HCT116 (cell line): ENCODE results near the gene ZNF628. TPM values are rescaled to one million over a fixed set of nuclear protein-coding genes. Genes with fewer than 3 reads are reported as not detected.

Experiments used
- ATAC-seq: fragments of 200-7000 bp; cut with Tn5 transposase; 2 replicates; pipeline ENCODE4 v1.9.1; 2020; ENCODE audit warnings: mild to moderate bottlenecking, moderate library complexity
- BruUV-seq: library from RNA; stranded (reverse); fragments of 400-500 nt; replicated peaks from 2 replicates; lab custom pipeline; 2021; lab: Mats Ljungman, UMichigan
- CTCF ChIA-PET: fragments of 300-600 bp; sonication (Branson Sonifier 250); formaldehyde crosslinking; loops from one replicate; lab custom pipeline; 2021; ENCODE audit warnings: antibody characterized with exemption; lab: Charles Lee
- POLR2A ChIA-PET: fragments of 300-600, 350-600 bp; sonication (Branson Sonifier 250); formaldehyde crosslinking; loops from one replicate; lab custom pipeline; 2021; ENCODE audit warnings: antibody characterized with exemption; lab: Charles Lee
- RAD21 ChIA-PET, 2 experiments: fragments of 300-600 bp; sonication (Branson Sonifier 250); formaldehyde crosslinking; loops; one replicate each; lab custom pipeline; 2023; ENCODE audit warnings: low total read pairs in 2 of 2; ENCODE audit not compliant: uncharacterized antibody in 2 of 2, unreplicated experiment in 2 of 2, low non-redundant PET in 1 of 2; lab: Charles Lee
- DNase-seq: peaks from one replicate; pipeline ENCODE4 v3.0.0-alpha.2; 2010; ENCODE audit warnings: low read depth, low spot score
- H2AFZ ChIP-seq: fragments of 200-600 bp; shearing (Covaris generic), sonication (generic); 2 replicates; pipeline ENCODE4 v1.6.1; 2017; ENCODE audit warnings: low read depth, mixed run types, mixed read lengths, antibody characterized with exemption, low read length; ENCODE audit not compliant: poor library complexity, severe bottlenecking
- H3K27ac ChIP-seq: 2 replicates; pipeline ENCODE4 v1.5.1; 2012; ENCODE audit warnings: low read depth, low read length
- H3K27me3 ChIP-seq: fragments of 200-600 bp; sonication (generic); 2 replicates; pipeline ENCODE4 v1.6.1; 2016; ENCODE audit warnings: mixed run types, low read length, mixed read lengths; ENCODE audit not compliant: insufficient read depth
- H3K36me3 ChIP-seq, 2 experiments: fragments of 200-500 bp in 1 of 2; fragments of 200-600 bp in 1 of 2; sonication (Bioruptor generic) in 1 of 2; sonication (generic) in 1 of 2; 2 replicates each; pipeline versions ENCODE4 v1.5.1 to v1.6.1; 2014 to 2016; ENCODE audit warnings: low read length in 2 of 2, inconsistent platforms in 1 of 2, mixed read lengths in 1 of 2, mixed run types in 1 of 2; ENCODE audit not compliant: insufficient read depth in 2 of 2, control insufficient read depth in 1 of 2
- H3K4me1 ChIP-seq, 2 experiments: fragments of 200-600 bp in 1 of 2; sonication (generic) in 1 of 2; 2 replicates each; pipeline versions ENCODE4 v1.5.1 to v1.6.1; 2012 to 2017; ENCODE audit warnings: low read length in 2 of 2, inconsistent platforms in 1 of 2, mild to moderate bottlenecking in 1 of 2, mixed read lengths in 1 of 2, mixed run types in 1 of 2, moderate library complexity in 1 of 2; ENCODE audit not compliant: insufficient read depth in 2 of 2, control insufficient read depth in 1 of 2
- H3K4me2 ChIP-seq: fragments of 200-600 bp; sonication (generic); 2 replicates; pipeline ENCODE4 v1.6.1; 2017; ENCODE audit warnings: mixed run types, low read length, mixed read lengths
- H3K4me3 ChIP-seq, 2 experiments: fragments of 200-600 bp in 1 of 2; sonication (generic) in 1 of 2; replicated peaks in 1 of 2; 2 replicates each; pipeline ENCODE4 v1.5.1; 2011 to 2016; ENCODE audit warnings: low read length in 2 of 2, control low read depth in 1 of 2, low read depth in 1 of 2, mild to moderate bottlenecking in 1 of 2, mixed read lengths in 1 of 2, mixed run types in 1 of 2
- H3K79me2 ChIP-seq: fragments of 200-600 bp; sonication (generic); 2 replicates; pipeline ENCODE4 v1.6.1; 2017; ENCODE audit warnings: mild to moderate bottlenecking, mixed run types, low read length, moderate library complexity, mixed read lengths; ENCODE audit not compliant: insufficient read depth
- H3K9ac ChIP-seq: fragments of 200-600 bp; sonication (generic); 2 replicates; pipeline ENCODE4 v1.6.1; 2016; ENCODE audit warnings: low read length, mixed read lengths
- H3K9me2 ChIP-seq: fragments of 200-600 bp; sonication (generic), shearing (Covaris generic); 2 replicates; pipeline ENCODE4 v1.6.1; 2017; ENCODE audit warnings: mixed run types, mild to moderate bottlenecking, moderate library complexity; ENCODE audit not compliant: insufficient read depth
- H3K9me3 ChIP-seq, 2 experiments: fragments of 200-500 bp in 1 of 2; fragments of 200-600 bp in 1 of 2; sonication (Bioruptor generic) in 1 of 2; sonication (generic) in 1 of 2; 2 replicates each; pipeline ENCODE4 v1.6.1; 2014 to 2017; ENCODE audit warnings: low read length in 2 of 2, mixed read lengths in 2 of 2, inconsistent platforms in 1 of 2, low read depth in 1 of 2, mild to moderate bottlenecking in 1 of 2, mixed run types in 1 of 2, moderate library complexity in 1 of 2; ENCODE audit not compliant: control insufficient read depth in 1 of 2, insufficient read depth in 1 of 2
- H4K20me1 ChIP-seq: fragments of 200-600 bp; sonication (generic), shearing (Covaris generic); 2 replicates; pipeline ENCODE4 v1.6.1; 2017; ENCODE audit warnings: mixed run types, mild to moderate bottlenecking, moderate library complexity; ENCODE audit not compliant: insufficient read depth
- EGR1 ChIP-seq: IDR thresholded peaks from 2 replicates; pipeline ENCODE4 v1.6.1; 2012; ENCODE audit warnings: low read depth
- ELF1 ChIP-seq: IDR thresholded peaks from 2 replicates; pipeline ENCODE4 v1.6.1; 2012; ENCODE audit warnings: low read depth, borderline replicate concordance
- EZH2 ChIP-seq: fragments of 200-600 bp; sonication (generic); IDR thresholded peaks from 2 replicates; pipeline ENCODE4 v1.6.1; 2017; ENCODE audit warnings: antibody characterized with exemption, mixed run types
- FOSL1 ChIP-seq: IDR thresholded peaks from 2 replicates; pipeline ENCODE4 v1.6.1; 2012; ENCODE audit warnings: low read depth
- JUND ChIP-seq: IDR thresholded peaks from 2 replicates; pipeline ENCODE4 v1.6.1; 2012
- MAX ChIP-seq: IDR thresholded peaks from 2 replicates; pipeline ENCODE4 v1.6.1; 2012
- POLR2AphosphoS5 ChIP-seq: IDR thresholded peaks from 2 replicates; pipeline ENCODE4 v1.6.1; 2011; ENCODE audit warnings: mild to moderate bottlenecking, low read depth, low read length, moderate library complexity
- RAD21 ChIP-seq: IDR thresholded peaks from 2 replicates; pipeline ENCODE4 v1.6.1; 2012; ENCODE audit warnings: low read depth, mild to moderate bottlenecking
- SIN3A ChIP-seq: IDR thresholded peaks from 2 replicates; pipeline ENCODE4 v1.6.1; 2012; ENCODE audit warnings: low read depth
- SP1 ChIP-seq: IDR thresholded peaks from 2 replicates; pipeline ENCODE4 v1.6.1; 2012; ENCODE audit warnings: low read depth
- ZFX ChIP-seq: fragments of 450-650 bp; IDR thresholded peaks from 2 replicates; pipeline ENCODE4 v1.6.1; 2017
- ZNF274 ChIP-seq: fragments of 200-500 bp; sonication (Bioruptor generic); IDR thresholded peaks from 2 replicates; pipeline ENCODE4 v1.6.1; 2014; ENCODE audit warnings: mild to moderate bottlenecking, low read depth, low read length, inconsistent platforms
- intact Hi-C: fragments of 100-400 bp; cut with micrococcal nuclease; formaldehyde crosslinking; loops from 2 replicates; pipeline ENCODE4 v1.10.0; 2022
- total RNA-seq: library from RNA; stranded (reverse); gene quantifications from one replicate; pipeline ENCODE4 v1.2.1, GENCODE V29; 2021; ENCODE audit not compliant: unreplicated experiment
- TF ChIP-seq, protein P1 (sequence below): IDR thresholded peaks from 2 replicates; pipeline ENCODE4 v1.6.1; 2012; ENCODE audit warnings: low read depth
- TF ChIP-seq, protein P2 (sequence below): IDR thresholded peaks from 2 replicates; pipeline ENCODE4 v1.6.1; 2011; ENCODE audit warnings: mild to moderate bottlenecking, low read length, moderate library complexity; ENCODE audit not compliant: insufficient replicate concordance; ENCODE audit errors: extremely low read depth

Gene ZNF628
- total RNA-seq, 1 experiment from 2014 or later, result 14.9 TPM

- H3K4me2 ChIP-seq, result peak overlapping the region; percentile 67
- peak overlapping the region; percentile 42 for H3K9ac ChIP-seq
- H2AFZ ChIP-seq, result no peak overlapping the region
- CTCF ChIA-PET, result interaction anchor here (0.7 to 2.3 kb wide), 10 partner anchors 8 to 302 kb away, joined by 3 to 17 read pairs (median 4); partner anchors contain the start of genes DNAAF3, ZNF628 and ZNF865
- DNase-seq (no peak), ATAC-seq (peak; percentile 33)
- H3K36me3 ChIP-seq, result peaks cover 0 to 11% of the 10 kb centered on the region in 2 experiments; a peak in 2 of 4 replicates
- RAD21 ChIA-PET, result interaction anchor here (0.8 to 1.1 kb wide), 2 partner anchors 36 kb away, joined by 3 read pairs; no protein-coding TSS in a partner anchor
- H3K4me3 ChIP-seq, result no peak overlapping the region
- POLR2A ChIA-PET, result interaction anchor here (1.1 to 1.5 kb wide), 2 partner anchors 138 to 156 kb away, joined by 3 to 4 read pairs; partner anchors contain the start of gene ZNF784
- H3K27ac ChIP-seq, result peak overlapping the region; percentile 24; the same call in 1 of the 2 replicates
- no peak for TF ChIP-seq EZH2
- no peak for TF ChIP-seq RAD21
- TF ChIP-seq MAX, result peak; percentile 18; the same call in 1 of the 2 replicates
- no peak for TF ChIP-seq SP1
- no peak for TF ChIP-seq FOSL1
- TF ChIP-seq POLR2AphosphoS5, result peak; percentile 14
- no peak for TF ChIP-seq ZFX
- peaks cover 13 to 36% of the 10 kb centered on the region in 2 experiments; a peak in 3 of 4 replicates for H3K4me1 ChIP-seq
- intact Hi-C loops, result no loop called here
- no peaks in the 10 kb centered on the region for H3K9me3 ChIP-seq
- H3K9me2 ChIP-seq, result no peaks in the 10 kb centered on the region
- no peaks in the 10 kb centered on the region for H3K27me3 ChIP-seq
- BruUV-seq, result no TSS peak
- H4K20me1 ChIP-seq, result no peaks in the 10 kb centered on the region
- H3K79me2 ChIP-seq, result peaks cover 28% of the 10 kb centered on the region
These were observed 8.4 kb upstream of the ZNF628 start for GRCh38 chr19:55468054-55468393.

DNA sequence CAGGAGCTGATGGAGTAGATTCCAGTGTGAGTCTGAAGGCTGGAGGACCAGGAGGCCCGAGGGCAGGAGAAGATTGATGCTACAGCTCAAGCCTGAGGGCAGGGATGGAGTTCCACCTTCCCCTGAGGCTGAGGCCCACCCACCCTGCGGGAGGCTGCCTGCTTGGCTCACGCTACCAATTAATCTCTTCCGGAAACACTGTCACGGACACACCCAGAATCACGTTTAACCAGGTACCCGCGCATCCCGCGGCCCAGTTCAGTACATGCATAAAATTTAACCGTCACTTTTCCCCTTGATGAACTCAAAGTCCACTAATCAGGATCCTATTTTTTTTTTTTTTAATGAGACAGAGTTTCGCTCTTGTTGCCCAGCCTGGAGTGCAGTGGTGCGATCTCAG, 5.2 kb upstream of the ZNF628 start:
- no peak for ATAC-seq
- POLR2A ChIA-PET, result interaction anchor here (0.6 to 1.8 kb wide), 2 partner anchors 10 to 1002 kb away, joined by 3 to 4 read pairs; partner anchors contain the start of gene ISOC2
- Histone ChIP-seq H3K79me2 (peaks cover 28% of the 10 kb centered on the region), H3K4me1 (peaks cover 38 to 60% of the 10 kb centered on the region in 2 experiments), H3K4me3 (peak overlapping the region; percentile 54 to 76; a peak in 3 of 4 replicates), H4K20me1 (no peaks in the 10 kb centered on the region), H3K36me3 (peaks cover 0 to 11% of the 10 kb centered on the region in 2 experiments; a peak in 2 of 4 replicates), H2AFZ (no peak overlapping the region), H3K9me2 (no peaks in the 10 kb centered on the region), H3K27ac (peak overlapping the region; percentile 17), H3K9ac (peak overlapping the region; percentile 90), H3K4me2 (peak overlapping the region; percentile 87), H3K9me3 (no peaks in the 10 kb centered on the region), H3K27me3 (no peaks in the 10 kb centered on the region)
- intact Hi-C loops, result no loop called here
- CTCF ChIA-PET, result interaction anchor here (1.2 kb wide), 1 partner anchor 33 kb away, joined by 4 read pairs; no protein-coding TSS in a partner anchor
- TF ChIP-seq JUND (no peak), FOSL1 (no peak), EGR1 (no peak), ELF1 (no peak), MAX (no peak), SIN3A (no peak), ZNF274 (no peak)
- TF ChIP-seq, protein P1, sequence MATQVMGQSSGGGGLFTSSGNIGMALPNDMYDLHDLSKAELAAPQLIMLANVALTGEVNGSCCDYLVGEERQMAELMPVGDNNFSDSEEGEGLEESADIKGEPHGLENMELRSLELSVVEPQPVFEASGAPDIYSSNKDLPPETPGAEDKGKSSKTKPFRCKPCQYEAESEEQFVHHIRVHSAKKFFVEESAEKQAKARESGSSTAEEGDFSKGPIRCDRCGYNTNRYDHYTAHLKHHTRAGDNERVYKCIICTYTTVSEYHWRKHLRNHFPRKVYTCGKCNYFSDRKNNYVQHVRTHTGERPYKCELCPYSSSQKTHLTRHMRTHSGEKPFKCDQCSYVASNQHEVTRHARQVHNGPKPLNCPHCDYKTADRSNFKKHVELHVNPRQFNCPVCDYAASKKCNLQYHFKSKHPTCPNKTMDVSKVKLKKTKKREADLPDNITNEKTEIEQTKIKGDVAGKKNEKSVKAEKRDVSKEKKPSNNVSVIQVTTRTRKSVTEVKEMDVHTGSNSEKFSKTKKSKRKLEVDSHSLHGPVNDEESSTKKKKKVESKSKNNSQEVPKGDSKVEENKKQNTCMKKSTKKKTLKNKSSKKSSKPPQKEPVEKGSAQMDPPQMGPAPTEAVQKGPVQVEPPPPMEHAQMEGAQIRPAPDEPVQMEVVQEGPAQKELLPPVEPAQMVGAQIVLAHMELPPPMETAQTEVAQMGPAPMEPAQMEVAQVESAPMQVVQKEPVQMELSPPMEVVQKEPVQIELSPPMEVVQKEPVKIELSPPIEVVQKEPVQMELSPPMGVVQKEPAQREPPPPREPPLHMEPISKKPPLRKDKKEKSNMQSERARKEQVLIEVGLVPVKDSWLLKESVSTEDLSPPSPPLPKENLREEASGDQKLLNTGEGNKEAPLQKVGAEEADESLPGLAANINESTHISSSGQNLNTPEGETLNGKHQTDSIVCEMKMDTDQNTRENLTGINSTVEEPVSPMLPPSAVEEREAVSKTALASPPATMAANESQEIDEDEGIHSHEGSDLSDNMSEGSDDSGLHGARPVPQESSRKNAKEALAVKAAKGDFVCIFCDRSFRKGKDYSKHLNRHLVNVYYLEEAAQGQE, result no peak
- TF ChIP-seq, protein P2, sequence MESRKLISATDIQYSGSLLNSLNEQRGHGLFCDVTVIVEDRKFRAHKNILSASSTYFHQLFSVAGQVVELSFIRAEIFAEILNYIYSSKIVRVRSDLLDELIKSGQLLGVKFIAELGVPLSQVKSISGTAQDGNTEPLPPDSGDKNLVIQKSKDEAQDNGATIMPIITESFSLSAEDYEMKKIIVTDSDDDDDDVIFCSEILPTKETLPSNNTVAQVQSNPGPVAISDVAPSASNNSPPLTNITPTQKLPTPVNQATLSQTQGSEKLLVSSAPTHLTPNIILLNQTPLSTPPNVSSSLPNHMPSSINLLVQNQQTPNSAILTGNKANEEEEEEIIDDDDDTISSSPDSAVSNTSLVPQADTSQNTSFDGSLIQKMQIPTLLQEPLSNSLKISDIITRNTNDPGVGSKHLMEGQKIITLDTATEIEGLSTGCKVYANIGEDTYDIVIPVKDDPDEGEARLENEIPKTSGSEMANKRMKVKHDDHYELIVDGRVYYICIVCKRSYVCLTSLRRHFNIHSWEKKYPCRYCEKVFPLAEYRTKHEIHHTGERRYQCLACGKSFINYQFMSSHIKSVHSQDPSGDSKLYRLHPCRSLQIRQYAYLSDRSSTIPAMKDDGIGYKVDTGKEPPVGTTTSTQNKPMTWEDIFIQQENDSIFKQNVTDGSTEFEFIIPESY, result no peak
- no TSS peak for BruUV-seq
- no peak for DNase-seq
- RAD21 ChIA-PET, result no interaction called here
